Prostate gland (tissue), 2 donors: ENCODE results near the gene SYT17. TPM values are rescaled to one million over a fixed set of nuclear protein-coding genes. Genes with fewer than 3 reads are reported as not detected.

Source experiments
- DNase-seq: peaks from one replicate; pipeline ENCODE4 v3.0.0-alpha.2; 2019; ENCODE audit warnings: low spot score
- H3K27ac ChIP-seq, 2 donors: fragments of 200-600 bp; sonication (generic); 2 replicates each; pipeline ENCODE4 v1.5.1; 2017 to 2019
- H3K27me3 ChIP-seq: fragments of 200-600 bp; sonication (generic); replicated peaks from 2 replicates; pipeline ENCODE4 v1.5.1; 2019; ENCODE audit not compliant: insufficient read depth
- H3K36me3 ChIP-seq, 2 donors: fragments of 200-600 bp; sonication (generic); 1 replicate in 1 of 2; 2 replicates in 1 of 2; pipeline versions ENCODE4 v1.5.1 to v1.8.1; 2017 to 2019
- H3K4me1 ChIP-seq: fragments of 200-600 bp; sonication (generic); replicated peaks from 2 replicates; pipeline ENCODE4 v1.5.1; 2019
- H3K4me3 ChIP-seq, 2 donors: fragments of 200-600 bp; sonication (generic); 2 replicates each; pipeline ENCODE4 v1.5.1; 2017 to 2019
- H3K9me3 ChIP-seq: fragments of 200-600 bp; sonication (generic); 2 replicates; pipeline ENCODE4 v1.5.1; 2017
- POLR2A ChIP-seq: fragments of 450-650 bp; IDR thresholded peaks from one replicate; pipeline ENCODE4 v1.6.1; 2016; ENCODE audit warnings: antibody characterized with exemption, mild to moderate bottlenecking
- POLR2AphosphoS5 ChIP-seq: sonication (generic); formaldehyde crosslinking; IDR thresholded peaks from one replicate; pipeline ENCODE4 v1.6.1; 2017; ENCODE audit warnings: antibody characterized with exemption
- WGBS: methylation state at CpG from one replicate; pipeline ENCODE4 v1.1.5; 2018; 5-methylcytosine and 5-hydroxymethylcytosine counted together
- intact Hi-C: fragments of 100-400 bp; cut with DNase I; formaldehyde crosslinking; loops from one replicate; pipeline ENCODE4 v1.14.2; 2022
- total RNA-seq, 2 donors: library from RNA; depleted of rRNA; stranded (reverse); fragments of >200 nt; gene quantifications; one replicate each; pipeline ENCODE4 v1.1.0, GENCODE V29; 2016
- TF ChIP-seq, protein P1 (sequence below), 4 experiments: fragments of 200-600 bp in 2 of 4; fragments of 450-650 bp in 2 of 4; sonication (generic) in 2 of 4; IDR thresholded peaks; 1 replicate in 3 of 4; 2 replicates in 1 of 4; pipeline ENCODE4 v1.5.1; 2016 to 2019; ENCODE audit warnings: antibody characterized with exemption in 4 of 4, mild to moderate bottlenecking in 2 of 4, moderate library complexity in 2 of 4

Gene SYT17
- total RNA-seq, 2 donors from 2014 or later, result 24.3 to 32.4 TPM

DNA sequence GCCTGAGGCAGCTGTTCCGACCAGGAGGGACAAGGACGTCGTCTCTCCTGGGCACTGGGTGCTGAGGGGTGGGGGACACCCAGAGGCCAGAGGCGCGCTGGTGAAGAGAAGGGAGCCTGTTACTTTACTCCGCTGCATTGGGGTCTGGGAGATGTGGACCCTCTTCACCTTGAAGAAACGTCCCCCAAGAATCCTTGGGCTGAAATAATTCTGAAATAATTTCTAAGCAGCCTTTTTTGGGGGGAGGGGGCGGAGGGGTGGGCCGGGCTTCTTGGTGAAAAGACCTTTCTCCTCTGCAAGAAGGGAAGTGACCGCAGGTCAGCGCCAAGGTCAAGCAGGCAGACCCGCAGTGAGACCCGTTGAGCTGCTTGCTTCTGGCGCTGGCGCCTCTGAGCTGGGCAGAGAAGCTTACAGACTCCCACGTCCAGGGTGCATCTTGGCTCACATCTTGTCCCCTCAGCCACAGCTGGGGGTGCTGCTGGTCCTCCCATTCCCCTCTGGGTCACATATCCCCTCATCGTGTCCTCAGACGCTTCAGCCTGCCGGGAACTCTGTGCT is 1.1 kb downstream of the SYT17 start:
- Histone ChIP-seq H3K4me3 (peak overlapping the region; percentile 64 to 76), H3K4me1 (peaks cover 4% of the 10 kb centered on the region), H3K9me3 (no peaks in the 10 kb centered on the region), H3K27me3 (no peaks in the 10 kb centered on the region), H3K36me3 (no peaks in the 10 kb centered on the region), H3K27ac (peak overlapping the region; percentile 75 to 87)
- no peak for DNase-seq
- TF ChIP-seq POLR2A (no peak), POLR2AphosphoS5 (no peak)
- TF ChIP-seq, protein P1, sequence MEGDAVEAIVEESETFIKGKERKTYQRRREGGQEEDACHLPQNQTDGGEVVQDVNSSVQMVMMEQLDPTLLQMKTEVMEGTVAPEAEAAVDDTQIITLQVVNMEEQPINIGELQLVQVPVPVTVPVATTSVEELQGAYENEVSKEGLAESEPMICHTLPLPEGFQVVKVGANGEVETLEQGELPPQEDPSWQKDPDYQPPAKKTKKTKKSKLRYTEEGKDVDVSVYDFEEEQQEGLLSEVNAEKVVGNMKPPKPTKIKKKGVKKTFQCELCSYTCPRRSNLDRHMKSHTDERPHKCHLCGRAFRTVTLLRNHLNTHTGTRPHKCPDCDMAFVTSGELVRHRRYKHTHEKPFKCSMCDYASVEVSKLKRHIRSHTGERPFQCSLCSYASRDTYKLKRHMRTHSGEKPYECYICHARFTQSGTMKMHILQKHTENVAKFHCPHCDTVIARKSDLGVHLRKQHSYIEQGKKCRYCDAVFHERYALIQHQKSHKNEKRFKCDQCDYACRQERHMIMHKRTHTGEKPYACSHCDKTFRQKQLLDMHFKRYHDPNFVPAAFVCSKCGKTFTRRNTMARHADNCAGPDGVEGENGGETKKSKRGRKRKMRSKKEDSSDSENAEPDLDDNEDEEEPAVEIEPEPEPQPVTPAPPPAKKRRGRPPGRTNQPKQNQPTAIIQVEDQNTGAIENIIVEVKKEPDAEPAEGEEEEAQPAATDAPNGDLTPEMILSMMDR (IDR thresholded peaks at IDR 0.05), result no peak
- intact Hi-C loops, result loop anchor here (2.0 kb wide), 1 partner anchor 82 kb away; no protein-coding TSS in a partner anchor
- 27% methylated on average over 15 of the region's 19 CpGs for WGBS

DNA sequence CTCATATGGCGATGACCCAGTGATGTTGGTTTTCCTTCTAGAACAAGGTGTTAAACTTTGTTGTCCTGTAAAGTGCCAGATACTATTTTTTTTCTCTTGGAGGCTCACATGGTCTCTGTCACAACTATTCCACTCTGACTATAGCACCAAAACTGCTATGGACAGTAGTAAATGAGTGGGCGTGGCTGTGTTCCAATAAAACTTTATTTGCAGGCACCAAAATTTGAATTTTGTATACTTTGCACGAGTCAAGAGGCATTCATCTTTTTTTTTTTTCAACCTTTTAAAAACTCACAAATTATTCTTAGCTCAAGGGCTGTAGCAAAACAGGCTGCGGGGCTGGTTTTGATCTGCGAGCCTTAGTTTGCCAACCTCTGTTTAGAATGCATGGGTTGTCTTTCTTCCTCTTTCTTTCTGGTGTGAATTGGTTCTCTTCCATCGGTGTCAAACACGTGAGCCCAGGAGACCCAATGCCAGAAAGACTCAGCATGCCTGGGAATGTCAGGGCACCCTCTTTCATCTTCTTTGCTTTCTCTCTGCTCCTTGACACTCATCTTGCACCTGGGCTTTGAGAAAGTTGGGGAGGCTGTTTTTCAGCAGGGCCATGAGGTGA is 2.1 kb downstream of the SYT17 start:
- Histone ChIP-seq H3K4me1 (peaks cover 4% of the 10 kb centered on the region), H3K27ac (peak overlapping the region in 1 of 2 donors; percentile 87), H3K27me3 (no peaks in the 10 kb centered on the region), H3K4me3 (no peak overlapping the region), H3K9me3 (no peaks in the 10 kb centered on the region), H3K36me3 (no peaks in the 10 kb centered on the region)
- intact Hi-C loops, result no loop called here
- WGBS, result 43% methylated on average over 7 of the region's 7 CpGs
- DNase-seq, result no peak
- TF ChIP-seq, protein P1 (IDR thresholded peaks at IDR 0.05), result no peak

DNA sequence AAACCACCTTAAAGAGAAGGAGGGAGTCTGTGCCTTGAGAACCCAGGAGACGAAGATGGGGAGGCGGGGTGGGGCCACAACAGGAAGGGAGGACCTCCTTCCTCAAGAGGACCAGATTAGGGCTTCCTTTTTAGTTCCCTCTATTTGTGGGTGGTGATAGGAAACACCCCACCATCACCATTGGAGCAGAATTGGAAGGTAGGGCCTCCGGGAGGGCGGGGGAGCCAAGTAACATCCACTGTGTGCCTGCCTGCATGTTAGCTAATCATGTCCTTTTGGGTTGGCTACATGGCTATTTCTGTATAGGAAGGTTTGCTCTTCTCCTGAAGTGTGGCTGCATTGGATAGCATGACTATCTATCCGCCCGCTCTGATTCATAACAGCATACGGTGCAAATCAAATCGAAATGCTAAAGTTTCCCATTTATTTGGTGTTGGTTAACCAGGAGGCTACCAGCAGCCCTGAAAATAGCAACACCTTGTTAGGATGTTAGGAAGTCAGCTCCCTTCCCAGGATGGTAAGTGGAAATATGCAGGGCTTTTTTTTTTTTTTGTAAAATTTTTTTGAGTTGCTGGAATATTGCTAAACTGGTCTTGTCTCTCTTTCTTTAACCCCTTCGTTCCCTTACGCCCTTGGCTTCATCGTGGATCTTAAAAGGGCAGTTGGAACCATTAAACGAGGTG is 4.2 kb downstream of the SYT17 start:
- peak overlapping the region; percentile 66 to 73 for H3K27ac ChIP-seq
- no peaks in the 10 kb centered on the region for H3K27me3 ChIP-seq
- no peaks in the 10 kb centered on the region for H3K9me3 ChIP-seq
- 85% methylated on average over 12 of the region's 12 CpGs for WGBS
- no peak for DNase-seq
- H3K4me1 ChIP-seq, result peaks cover 4% of the 10 kb centered on the region
- peak overlapping the region in 1 of 2 donors; percentile 14 for H3K4me3 ChIP-seq
- TF ChIP-seq POLR2A, result no peak
- no peak for TF ChIP-seq POLR2AphosphoS5
- TF ChIP-seq, protein P1 (IDR thresholded peaks at IDR 0.05), result no peak
- intact Hi-C loops, result no loop called here
- no peaks in the 10 kb centered on the region for H3K36me3 ChIP-seq

DNA sequence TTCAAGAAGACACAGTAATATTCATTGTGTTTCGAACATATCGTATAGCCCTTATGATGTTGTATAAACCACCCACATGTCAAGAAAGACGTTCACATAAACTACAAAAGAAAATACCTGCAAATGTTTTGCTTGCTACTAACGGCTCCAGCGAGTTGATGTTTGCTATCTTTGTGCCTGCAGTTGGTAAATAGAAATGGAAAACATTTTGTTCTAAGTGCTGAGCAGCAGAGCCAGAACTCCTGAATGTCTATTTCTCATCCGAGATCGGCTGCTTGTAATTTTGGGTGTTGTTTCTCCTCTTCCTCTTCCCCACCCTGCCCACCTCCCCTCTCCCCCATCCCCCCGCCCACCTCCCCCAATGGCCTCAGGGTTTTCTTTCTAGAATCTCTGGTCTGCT is 5.0 kb downstream of the SYT17 start:
- 43% methylated on average over 8 of the region's 8 CpGs for WGBS
- intact Hi-C loops, result no loop called here
- Histone ChIP-seq H3K27ac (peak overlapping the region; percentile 66 to 73), H3K36me3 (no peaks in the 10 kb centered on the region), H3K27me3 (no peaks in the 10 kb centered on the region), H3K4me1 (peaks cover 4% of the 10 kb centered on the region), H3K9me3 (no peaks in the 10 kb centered on the region), H3K4me3 (peak overlapping the region in 1 of 2 donors; percentile 14)
- TF ChIP-seq, protein P1 (IDR thresholded peaks at IDR 0.05), result no peak
- peak; percentile 59 for TF ChIP-seq POLR2AphosphoS5
- DNase-seq, result no peak
